ENCODE data around the gene ABCA3.
"Not testable (repeated sequence)": the region's sequence is repeated elsewhere in the genome, so short reads cannot be mapped to it uniquely, and the experiment has no call there.

Gene ABCA3

GRCh38 chr16:2251296-2252111, 89.0 kb downstream of the ABCA3 start, which contains the start of gene ECI1:
TSS of gene ECI1 (minus strand) at chr16:2251587. CDS start at chr16:2251566, 21 bp downstream.
- peak; percentile 94 for DNase-seq

GRCh38 chr16:2250652-2251295, 89.8 kb downstream of the ABCA3 start:
- DNase-seq: peak; percentile 51

- no peak for DNase-seq
These were observed 94.1 kb downstream of the ABCA3 start for GRCh38 chr16:2246301-2246885.

- no peak for DNase-seq
These were observed 95.4 kb downstream of the ABCA3 start for GRCh38 chr16:2244926-2245795.

- DNase-seq: no peak
These were observed 96.2 kb downstream of the ABCA3 start for GRCh38 chr16:2244301-2244700.

- no peak for DNase-seq
These were observed 96.7 kb downstream of the ABCA3 start for GRCh38 chr16:2243781-2244180.

- DNase-seq: no peak
These were observed 97.4 kb downstream of the ABCA3 start for GRCh38 chr16:2243031-2243528.

GRCh38 chr16:2242598-2242997, 97.9 kb downstream of the ABCA3 start:
- DNase-seq: no peak

GRCh38 chr16:2240331-2240730, 100.2 kb downstream of the ABCA3 start:
- DNase-seq: not testable (repeated sequence)

- no peak for DNase-seq
These were observed 101.5 kb downstream of the ABCA3 start for GRCh38 chr16:2238838-2239675.

- no peak for DNase-seq
These were observed 102.2 kb downstream of the ABCA3 start for GRCh38 chr16:2238150-2238837.

GRCh38 chr16:2237493-2238149, 102.9 kb downstream of the ABCA3 start:
- peak; percentile 56 for DNase-seq

GRCh38 chr16:2237102-2237482, 103.4 kb downstream of the ABCA3 start:
- DNase-seq: no peak

GRCh38 chr16:2236337-2237101, 104.0 kb downstream of the ABCA3 start, which contains the start of gene DNASE1L2:
TSS of gene DNASE1L2 (plus strand) at chr16:2236444. CDS start at chr16:2236817, 373 bp downstream.
- DNase-seq: peak; percentile 70

GRCh38 chr16:2235695-2236336, 104.7 kb downstream of the ABCA3 start:
- no peak for DNase-seq

GRCh38 chr16:2235234-2235651, 105.3 kb downstream of the ABCA3 start:
- no peak for DNase-seq

GRCh38 chr16:2234813-2235170, 105.7 kb downstream of the ABCA3 start:
- DNase-seq: no peak

GRCh38 chr16:2233872-2234812, 106.4 kb downstream of the ABCA3 start:
- DNase-seq: no peak
